ENCODE results near the gene KRT8. TPM values are rescaled to one million over a fixed set of nuclear protein-coding genes. Genes with fewer than 3 reads are reported as not detected.
A peak's percentile ranks its signal among the peaks of the same experiment; 100 is the strongest.

KRT8 gene
- total and polyA plus RNA-seq, 2 of the 13 experiments (the other 11 are each of a cell fraction or from before 2014, with no cell fraction given) = 498 to 718 TPM

DNA sequence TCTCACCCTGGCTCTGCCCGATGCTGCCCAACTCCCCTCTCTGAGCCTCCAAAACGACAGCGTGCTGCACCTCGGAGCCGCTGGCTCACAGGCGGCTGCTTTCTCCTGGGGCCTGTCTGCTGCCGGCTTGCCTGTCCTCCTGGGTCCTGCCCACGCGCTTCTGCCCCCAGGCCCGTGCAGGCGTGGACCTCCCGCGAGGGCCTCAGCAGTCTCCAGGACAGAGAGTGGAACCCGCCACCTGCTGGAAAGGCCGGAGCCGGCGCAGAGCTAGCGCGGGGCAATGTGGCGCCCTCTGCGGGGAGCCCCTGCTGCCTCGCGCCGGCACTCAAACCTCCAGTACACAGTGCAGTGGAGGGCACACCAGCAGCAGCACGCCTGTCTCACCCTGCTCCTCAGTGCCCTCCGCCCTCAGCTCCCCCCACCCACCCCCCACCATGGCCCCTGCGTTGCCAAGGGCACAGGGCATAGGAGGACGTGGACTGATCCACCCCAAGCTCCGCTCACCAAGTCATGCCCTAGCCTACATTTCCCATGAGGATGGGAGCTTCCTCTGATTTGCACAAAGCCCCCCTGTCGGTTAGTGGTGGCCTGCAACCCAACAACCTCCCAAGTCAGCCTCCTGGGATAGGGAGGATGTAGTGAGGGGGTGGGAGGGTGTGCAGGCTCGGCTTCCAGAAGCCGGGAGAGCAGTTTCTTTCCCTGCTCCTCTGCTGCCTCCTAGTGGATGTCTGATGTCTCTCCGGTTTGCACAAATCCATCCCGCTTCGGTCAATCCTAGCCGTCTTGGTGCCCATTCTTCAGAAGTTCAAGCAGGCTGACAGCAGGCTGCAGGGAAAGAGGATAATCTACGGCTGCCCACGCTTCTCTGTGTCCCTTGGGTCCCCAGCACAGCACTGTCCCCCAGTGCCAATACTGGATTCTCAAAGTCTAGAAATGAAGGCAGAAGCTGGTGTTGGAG lies 25.2 kb downstream of the KRT8 start (continued):
- TF ChIP-seq, protein P1, sequence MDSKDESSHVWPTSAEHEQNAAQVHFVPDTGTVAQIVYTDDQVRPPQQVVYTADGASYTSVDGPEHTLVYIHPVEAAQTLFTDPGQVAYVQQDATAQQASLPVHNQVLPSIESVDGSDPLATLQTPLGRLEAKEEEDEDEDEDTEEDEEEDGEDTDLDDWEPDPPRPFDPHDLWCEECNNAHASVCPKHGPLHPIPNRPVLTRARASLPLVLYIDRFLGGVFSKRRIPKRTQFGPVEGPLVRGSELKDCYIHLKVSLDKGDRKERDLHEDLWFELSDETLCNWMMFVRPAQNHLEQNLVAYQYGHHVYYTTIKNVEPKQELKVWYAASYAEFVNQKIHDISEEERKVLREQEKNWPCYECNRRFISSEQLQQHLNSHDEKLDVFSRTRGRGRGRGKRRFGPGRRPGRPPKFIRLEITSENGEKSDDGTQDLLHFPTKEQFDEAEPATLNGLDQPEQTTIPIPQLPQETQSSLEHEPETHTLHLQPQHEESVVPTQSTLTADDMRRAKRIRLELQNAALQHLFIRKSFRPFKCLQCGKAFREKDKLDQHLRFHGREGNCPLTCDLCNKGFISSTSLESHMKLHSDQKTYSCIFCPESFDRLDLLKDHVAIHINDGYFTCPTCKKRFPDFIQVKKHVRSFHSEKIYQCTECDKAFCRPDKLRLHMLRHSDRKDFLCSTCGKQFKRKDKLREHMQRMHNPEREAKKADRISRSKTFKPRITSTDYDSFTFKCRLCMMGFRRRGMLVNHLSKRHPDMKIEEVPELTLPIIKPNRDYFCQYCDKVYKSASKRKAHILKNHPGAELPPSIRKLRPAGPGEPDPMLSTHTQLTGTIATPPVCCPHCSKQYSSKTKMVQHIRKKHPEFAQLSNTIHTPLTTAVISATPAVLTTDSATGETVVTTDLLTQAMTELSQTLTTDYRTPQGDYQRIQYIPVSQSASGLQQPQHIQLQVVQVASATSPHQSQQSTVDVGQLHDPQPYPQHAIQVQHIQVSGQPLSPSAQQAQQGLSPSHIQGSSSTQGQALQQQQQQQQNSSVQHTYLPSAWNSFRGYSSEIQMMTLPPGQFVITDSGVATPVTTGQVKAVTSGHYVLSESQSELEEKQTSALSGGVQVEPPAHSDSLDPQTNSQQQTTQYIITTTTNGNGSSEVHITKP (CRISPR knock-in tag; IDR thresholded peaks at IDR 0.05; ENCODE audit: low read depth) = no peak
- TF ChIP-seq, protein P2, sequence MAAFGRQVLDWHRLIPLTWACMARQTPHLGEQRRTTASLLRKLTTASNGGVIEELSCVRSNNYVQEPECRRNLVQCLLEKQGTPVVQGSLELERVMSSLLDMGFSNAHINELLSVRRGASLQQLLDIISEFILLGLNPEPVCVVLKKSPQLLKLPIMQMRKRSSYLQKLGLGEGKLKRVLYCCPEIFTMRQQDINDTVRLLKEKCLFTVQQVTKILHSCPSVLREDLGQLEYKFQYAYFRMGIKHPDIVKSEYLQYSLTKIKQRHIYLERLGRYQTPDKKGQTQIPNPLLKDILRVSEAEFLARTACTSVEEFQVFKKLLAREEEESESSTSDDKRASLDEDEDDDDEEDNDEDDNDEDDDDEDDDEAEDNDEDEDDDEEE (CRISPR knock-in tag; IDR thresholded peaks at IDR 0.05) = no peak
- TF ChIP-seq ZNF773 (CRISPR knock-in tag; IDR thresholded peaks at IDR 0.05; ENCODE audit: borderline replicate concordance) (no peak), ZNF33B (CRISPR knock-in tag; IDR thresholded peaks at IDR 0.05) (no peak), FOSL2 (CRISPR knock-in tag; IDR thresholded peaks at IDR 0.05) (peak; percentile 28; the same call in 1 of the 2 replicates), ZNF556 (CRISPR knock-in tag; IDR thresholded peaks at IDR 0.05; ENCODE audit: borderline replicate concordance) (no peak), ZNF670 (CRISPR knock-in tag; IDR thresholded peaks at IDR 0.05; ENCODE audit: borderline replicate concordance) (peak; percentile 73; the same call in 1 of the 2 replicates), JUNB (CRISPR knock-in tag; IDR thresholded peaks at IDR 0.05; ENCODE audit: borderline replicate concordance) (no peak), PRDM15 (CRISPR knock-in tag; IDR thresholded peaks at IDR 0.05) (no peak)
- TF ChIP-seq, protein P3, sequence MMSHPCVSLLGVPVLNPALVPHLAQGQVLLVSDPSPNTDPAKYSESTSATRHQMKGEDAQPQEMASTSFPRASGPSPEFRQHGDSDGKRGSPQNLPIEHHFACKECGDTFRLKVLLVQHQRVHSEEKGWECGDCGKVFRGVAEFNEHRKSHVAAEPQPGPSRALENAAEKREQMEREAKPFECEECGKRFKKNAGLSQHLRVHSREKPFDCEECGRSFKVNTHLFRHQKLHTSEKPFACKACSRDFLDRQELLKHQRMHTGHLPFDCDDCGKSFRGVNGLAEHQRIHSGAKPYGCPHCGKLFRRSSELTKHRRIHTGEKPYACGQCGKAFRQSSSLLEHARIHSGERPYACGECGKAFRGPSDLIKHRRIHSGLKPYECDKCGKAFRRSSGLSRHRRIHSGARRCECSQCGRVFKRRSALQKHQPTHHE (CRISPR knock-in tag; IDR thresholded peaks at IDR 0.05; ENCODE audit: borderline replicate concordance) = no peak
- TF ChIP-seq, protein P4, sequence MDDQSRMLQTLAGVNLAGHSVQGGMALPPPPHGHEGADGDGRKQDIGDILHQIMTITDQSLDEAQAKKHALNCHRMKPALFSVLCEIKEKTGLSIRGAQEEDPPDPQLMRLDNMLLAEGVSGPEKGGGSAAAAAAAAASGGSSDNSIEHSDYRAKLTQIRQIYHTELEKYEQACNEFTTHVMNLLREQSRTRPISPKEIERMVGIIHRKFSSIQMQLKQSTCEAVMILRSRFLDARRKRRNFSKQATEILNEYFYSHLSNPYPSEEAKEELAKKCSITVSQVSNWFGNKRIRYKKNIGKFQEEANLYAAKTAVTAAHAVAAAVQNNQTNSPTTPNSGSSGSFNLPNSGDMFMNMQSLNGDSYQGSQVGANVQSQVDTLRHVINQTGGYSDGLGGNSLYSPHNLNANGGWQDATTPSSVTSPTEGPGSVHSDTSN (CRISPR knock-in tag; IDR thresholded peaks at IDR 0.05; ENCODE audit: borderline replicate concordance) = no peak
- TF ChIP-seq, protein P5, sequence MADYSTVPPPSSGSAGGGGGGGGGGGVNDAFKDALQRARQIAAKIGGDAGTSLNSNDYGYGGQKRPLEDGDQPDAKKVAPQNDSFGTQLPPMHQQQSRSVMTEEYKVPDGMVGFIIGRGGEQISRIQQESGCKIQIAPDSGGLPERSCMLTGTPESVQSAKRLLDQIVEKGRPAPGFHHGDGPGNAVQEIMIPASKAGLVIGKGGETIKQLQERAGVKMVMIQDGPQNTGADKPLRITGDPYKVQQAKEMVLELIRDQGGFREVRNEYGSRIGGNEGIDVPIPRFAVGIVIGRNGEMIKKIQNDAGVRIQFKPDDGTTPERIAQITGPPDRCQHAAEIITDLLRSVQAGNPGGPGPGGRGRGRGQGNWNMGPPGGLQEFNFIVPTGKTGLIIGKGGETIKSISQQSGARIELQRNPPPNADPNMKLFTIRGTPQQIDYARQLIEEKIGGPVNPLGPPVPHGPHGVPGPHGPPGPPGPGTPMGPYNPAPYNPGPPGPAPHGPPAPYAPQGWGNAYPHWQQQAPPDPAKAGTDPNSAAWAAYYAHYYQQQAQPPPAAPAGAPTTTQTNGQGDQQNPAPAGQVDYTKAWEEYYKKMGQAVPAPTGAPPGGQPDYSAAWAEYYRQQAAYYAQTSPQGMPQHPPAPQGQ (CRISPR knock-in tag; IDR thresholded peaks at IDR 0.05; ENCODE audit: borderline replicate concordance) = no peak
